Stimulated activated memory B cell treated with anti-CD40 and anti-IgM and Interleukin-4, amounts not matched to agents 10 μg/mL and 1 μg/mL and 100 μg/mL, for 72 hours (primary cell): ENCODE data around the gene BZW2.

Experiments used
- ATAC-seq: fragments of 150-1000 bp; cut with Tn5 transposase; 2 replicates; pipeline ENCODE4 v1.10.0; 2021
- H3K27ac Mint-ChIP-seq: one replicate; pipeline ENCODE4 v1.8.0; 2022; ENCODE audit warnings: mild to moderate bottlenecking, mixed read lengths
- H3K27me3 Mint-ChIP-seq: one replicate; pipeline ENCODE4 v1.8.0; 2022; ENCODE audit warnings: mixed read lengths
- H3K36me3 Mint-ChIP-seq: one replicate; pipeline ENCODE4 v1.8.0; 2022; ENCODE audit warnings: mixed read lengths
- H3K4me1 Mint-ChIP-seq: one replicate; pipeline ENCODE4 v1.8.0; 2022; ENCODE audit warnings: mixed read lengths
- H3K4me3 Mint-ChIP-seq: one replicate; pipeline ENCODE4 v1.8.0; 2022; ENCODE audit warnings: mild to moderate bottlenecking, moderate library complexity, mixed read lengths
- H3K9me3 Mint-ChIP-seq: one replicate; pipeline ENCODE4 v1.8.0; 2022; ENCODE audit warnings: mixed read lengths

BZW2 gene

DNA sequence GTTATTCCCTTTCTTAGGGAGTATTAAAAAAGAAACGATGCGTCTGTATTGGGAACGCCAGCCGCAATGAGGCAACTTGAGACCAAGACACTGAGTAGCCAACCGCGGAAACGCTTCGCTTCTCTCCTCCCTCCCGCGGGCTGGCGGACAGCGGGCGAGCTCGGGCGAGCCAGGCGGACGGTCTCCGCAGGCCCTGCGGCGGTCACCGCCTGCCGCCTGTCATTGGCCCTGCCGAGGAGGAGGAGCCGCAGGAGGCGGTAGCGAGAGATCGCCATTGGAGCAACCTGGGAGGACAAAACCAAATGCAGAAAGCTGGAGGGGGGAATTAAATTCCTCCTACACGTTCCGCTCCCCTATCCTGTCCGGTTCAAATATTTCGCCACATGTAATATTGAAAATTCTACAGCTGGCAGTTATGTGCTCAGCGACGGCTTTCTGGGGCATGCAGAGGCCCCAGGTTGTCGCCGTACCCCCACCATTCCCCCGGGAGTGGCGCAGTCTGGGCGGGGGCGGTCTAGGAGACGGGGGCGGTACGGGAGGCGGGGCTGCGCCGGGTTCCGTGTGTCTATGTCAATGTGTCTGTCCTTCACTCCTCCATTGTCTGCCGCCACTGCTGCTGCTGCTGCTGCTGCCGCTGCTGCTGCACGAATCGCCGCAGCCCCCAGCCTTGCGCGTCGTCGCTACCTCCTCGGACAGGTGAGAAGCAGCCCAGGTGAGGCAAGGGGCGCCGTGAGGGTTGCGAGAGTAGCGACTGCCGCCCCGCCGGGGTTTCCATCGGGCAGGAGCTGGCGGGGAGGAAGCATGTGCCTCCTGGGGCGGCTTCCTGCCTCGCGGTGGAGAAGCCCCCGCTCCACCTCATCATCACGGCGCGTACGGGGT is at the start of gene BZW2, which contains the start of gene ANKMY2:
Gene BZW2 (plus strand): TSS at position 589 of the 879 bp plus-strand sequence. CDS start 19,263 bp downstream, outside the sequence.
Gene ANKMY2 (minus strand): TSS at position 162 of the 879 bp plus-strand sequence. CDS start 181 bp downstream, outside the sequence.
- no peaks in the 10 kb centered on the region for H3K36me3 Mint-ChIP-seq

GRCh38 chr7:16598015-16598414 is 48.0 kb upstream of the BZW2 start:
- H3K9me3 Mint-ChIP-seq = no peaks in the 10 kb centered on the region
- no peaks in the 10 kb centered on the region for H3K4me1 Mint-ChIP-seq
- H3K27me3 Mint-ChIP-seq = no peaks in the 10 kb centered on the region
- no peak for ATAC-seq
- no peak overlapping the region for H3K4me3 Mint-ChIP-seq
- H3K27ac Mint-ChIP-seq = no peak overlapping the region
- H3K36me3 Mint-ChIP-seq = peaks cover 47% of the 10 kb centered on the region

More for the DNA sequence above, at the start of gene BZW2, which contains the start of gene ANKMY2:
- peak within 1 kb of the TSS; percentile 98 for H3K27ac Mint-ChIP-seq
- peak within 1 kb of the TSS; percentile 97 for H3K4me3 Mint-ChIP-seq
- peak; percentile 97 for ATAC-seq
- H3K27me3 Mint-ChIP-seq = no peaks in the 10 kb centered on the region
- no peaks in the 10 kb centered on the region for H3K9me3 Mint-ChIP-seq
- peaks cover 49% of the 10 kb centered on the region for H3K4me1 Mint-ChIP-seq

DNA sequence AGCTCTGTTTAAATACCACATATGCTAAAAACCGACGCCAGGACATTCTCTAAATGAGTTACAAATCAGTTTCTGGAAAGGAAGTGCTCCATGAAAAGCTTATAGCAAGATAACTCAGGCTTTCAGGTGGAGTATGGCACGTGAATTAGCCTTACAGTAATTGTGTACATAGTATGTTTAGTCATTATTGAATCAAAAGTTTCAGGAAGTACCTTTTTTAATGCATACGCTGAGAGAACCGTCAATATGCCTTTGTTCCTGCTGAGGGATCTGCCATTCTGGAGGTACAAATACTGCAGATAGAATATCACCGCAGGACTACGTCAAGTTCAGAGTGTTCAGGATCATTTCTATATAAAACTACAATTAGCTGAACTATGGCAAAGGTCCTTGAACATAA is 46.1 kb upstream of the BZW2 start:
- Mint-ChIP-seq H3K4me3 (no peak overlapping the region), H3K9me3 (no peaks in the 10 kb centered on the region), H3K27me3 (no peaks in the 10 kb centered on the region), H3K4me1 (no peaks in the 10 kb centered on the region), H3K36me3 (peaks cover 65% of the 10 kb centered on the region), H3K27ac (no peak overlapping the region)
- no peak for ATAC-seq

GRCh38 chr7:16603633-16604032 is 42.3 kb upstream of the BZW2 start:
- no peak for ATAC-seq
- Mint-ChIP-seq H3K27me3 (no peaks in the 10 kb centered on the region), H3K9me3 (no peaks in the 10 kb centered on the region)

GRCh38 chr7:16604054-16604453 is 41.9 kb upstream of the BZW2 start:
- H3K9me3 Mint-ChIP-seq = no peaks in the 10 kb centered on the region
- H3K4me1 Mint-ChIP-seq = no peaks in the 10 kb centered on the region
- H3K36me3 Mint-ChIP-seq = peaks cover 64% of the 10 kb centered on the region
- no peak overlapping the region for H3K27ac Mint-ChIP-seq
- no peak for ATAC-seq
- H3K27me3 Mint-ChIP-seq = no peaks in the 10 kb centered on the region
- H3K4me3 Mint-ChIP-seq = no peak overlapping the region

More at GRCh38 chr7:16603633-16604032, 42.3 kb upstream of the BZW2 start:
- Mint-ChIP-seq H3K4me3 (no peak overlapping the region), H3K4me1 (no peaks in the 10 kb centered on the region), H3K36me3 (peaks cover 67% of the 10 kb centered on the region), H3K27ac (no peak overlapping the region)

GRCh38 chr7:16606704-16607103 is 39.3 kb upstream of the BZW2 start:
- H3K27ac Mint-ChIP-seq = no peak overlapping the region
- ATAC-seq = no peak
- H3K4me3 Mint-ChIP-seq = no peak overlapping the region
- no peaks in the 10 kb centered on the region for H3K27me3 Mint-ChIP-seq
- no peaks in the 10 kb centered on the region for H3K9me3 Mint-ChIP-seq
- peaks cover 43% of the 10 kb centered on the region for H3K36me3 Mint-ChIP-seq
- H3K4me1 Mint-ChIP-seq = peaks cover 15% of the 10 kb centered on the region

DNA sequence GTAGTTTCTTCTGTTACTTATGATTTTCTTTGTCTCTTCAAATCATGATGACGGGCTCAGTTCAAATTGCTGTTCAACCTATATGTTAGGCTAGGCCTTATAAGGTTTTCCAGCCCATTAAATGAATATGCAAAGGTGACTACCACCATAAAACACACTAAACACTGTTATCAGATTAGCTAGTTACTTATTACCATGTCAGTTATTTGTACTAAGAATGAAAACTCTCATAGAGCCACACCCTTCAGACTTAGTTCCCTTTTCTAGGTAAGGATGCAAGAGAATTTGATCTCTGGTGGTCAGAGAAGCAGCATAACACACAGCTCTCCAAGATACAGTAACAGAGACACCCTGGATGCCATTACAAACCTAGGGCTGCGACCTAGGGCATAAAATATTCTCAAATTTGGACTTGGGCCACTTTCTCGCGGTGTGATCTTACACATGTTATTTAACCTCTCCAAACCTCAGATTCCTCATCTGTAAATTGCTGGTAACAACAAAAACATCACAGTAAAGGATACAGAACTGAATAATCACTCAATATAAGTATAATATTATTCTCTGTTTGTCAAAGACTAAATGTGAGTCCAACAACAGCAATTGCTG is 36.0 kb upstream of the BZW2 start:
- no peak overlapping the region for H3K27ac Mint-ChIP-seq
- no peaks in the 10 kb centered on the region for H3K9me3 Mint-ChIP-seq
- H3K27me3 Mint-ChIP-seq = no peaks in the 10 kb centered on the region
- no peak overlapping the region for H3K4me3 Mint-ChIP-seq
- ATAC-seq = peak; percentile 87
- peaks cover 20% of the 10 kb centered on the region for H3K4me1 Mint-ChIP-seq
- peaks cover 19% of the 10 kb centered on the region for H3K36me3 Mint-ChIP-seq

DNA sequence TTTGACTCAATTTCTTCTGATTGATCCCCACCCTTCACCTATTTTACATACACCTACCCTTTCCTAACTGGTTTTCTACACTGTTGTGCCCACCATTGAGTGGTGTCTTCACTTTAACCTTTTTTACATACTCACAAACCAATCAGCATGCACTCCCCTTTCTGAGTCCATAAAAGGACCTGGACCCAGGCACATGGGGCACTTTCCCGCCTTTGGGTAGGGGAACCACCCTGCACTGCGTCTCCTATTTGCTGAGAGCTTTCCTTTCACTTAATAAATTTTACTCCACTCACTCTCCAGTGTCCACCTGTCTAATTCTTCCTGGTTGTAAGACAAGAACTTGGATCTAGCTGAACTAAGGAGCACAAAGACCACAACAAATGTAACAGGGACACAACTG is 34.3 kb upstream of the BZW2 start:
- Mint-ChIP-seq H3K27me3 (no peaks in the 10 kb centered on the region), H3K4me3 (no peak overlapping the region), H3K9me3 (no peaks in the 10 kb centered on the region), H3K4me1 (peaks cover 20% of the 10 kb centered on the region), H3K27ac (no peak overlapping the region), H3K36me3 (peaks cover 27% of the 10 kb centered on the region)
- ATAC-seq = no peak

DNA sequence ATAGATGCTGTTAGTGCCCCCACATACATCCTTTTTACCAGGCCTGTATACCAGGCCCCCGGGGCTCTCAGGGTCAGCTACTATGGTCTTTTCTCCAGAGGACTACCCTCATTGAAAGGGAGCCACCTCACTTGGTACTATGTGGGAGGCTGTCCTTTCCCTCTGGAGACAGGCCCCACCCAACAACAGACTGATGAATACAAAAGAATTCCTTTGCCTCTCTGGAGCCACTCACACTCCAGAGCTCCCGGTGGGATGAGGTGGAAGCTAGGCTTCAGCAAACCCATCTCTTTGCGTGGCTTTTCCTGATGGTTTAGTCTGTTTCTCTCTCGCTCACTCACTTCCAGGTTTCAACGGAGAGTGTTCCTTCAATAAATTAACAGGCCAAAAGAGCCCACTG is 30.8 kb upstream of the BZW2 start:
- ATAC-seq = no peak
- Mint-ChIP-seq H3K9me3 (no peaks in the 10 kb centered on the region), H3K4me1 (peaks cover 19% of the 10 kb centered on the region), H3K36me3 (peaks cover 37% of the 10 kb centered on the region), H3K27ac (no peak overlapping the region), H3K4me3 (no peak overlapping the region), H3K27me3 (no peaks in the 10 kb centered on the region)

DNA sequence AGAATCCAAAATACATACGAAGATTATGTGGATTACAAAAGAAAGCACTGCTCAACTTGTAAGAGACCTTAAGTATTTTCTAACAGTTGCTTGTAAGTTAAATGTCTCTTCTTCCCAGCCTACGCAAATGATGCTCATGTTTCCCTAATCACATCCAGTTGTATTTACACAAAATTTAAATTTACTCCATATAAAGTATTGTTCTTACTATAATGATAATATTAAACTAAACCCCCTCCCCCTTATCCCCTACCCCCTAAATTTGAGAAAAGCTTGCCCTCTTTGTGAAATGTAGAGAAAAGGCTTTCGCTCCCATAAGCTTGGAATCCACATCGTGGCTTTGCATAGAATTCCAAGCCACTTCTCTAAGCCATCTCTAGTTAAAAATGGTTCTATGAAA is 29.9 kb upstream of the BZW2 start:
- Mint-ChIP-seq H3K4me1 (peaks cover 18% of the 10 kb centered on the region), H3K36me3 (peaks cover 42% of the 10 kb centered on the region)
- no peak for ATAC-seq

DNA sequence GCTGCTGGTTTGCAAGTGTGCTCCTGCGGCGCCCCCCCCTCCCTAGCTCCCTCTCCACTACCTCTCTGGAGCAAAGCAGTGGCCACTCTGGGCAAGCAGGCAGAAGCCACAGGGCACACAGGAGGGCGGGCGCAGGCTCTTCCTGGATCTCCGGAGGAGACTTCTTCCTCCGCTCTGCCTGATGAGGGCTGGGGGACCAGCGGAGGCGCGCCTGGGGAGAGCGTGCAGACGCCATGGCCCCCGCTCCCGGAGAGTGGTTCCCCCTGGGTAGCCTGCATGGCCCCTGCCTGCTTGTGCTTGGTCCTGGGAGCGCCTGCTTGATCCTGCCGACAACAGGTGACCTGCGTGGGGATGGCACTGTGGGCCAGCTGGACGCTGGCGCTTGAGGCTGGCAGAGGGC is 29.4 kb upstream of the BZW2 start:
- Mint-ChIP-seq H3K9me3 (no peaks in the 10 kb centered on the region), H3K4me3 (no peak overlapping the region), H3K4me1 (peaks cover 17% of the 10 kb centered on the region), H3K27me3 (no peaks in the 10 kb centered on the region), H3K27ac (no peak overlapping the region), H3K36me3 (peaks cover 43% of the 10 kb centered on the region)
- ATAC-seq = no peak

More for the DNA sequence above, 29.9 kb upstream of the BZW2 start:
- H3K27me3 Mint-ChIP-seq = no peaks in the 10 kb centered on the region
- H3K4me3 Mint-ChIP-seq = no peak overlapping the region
- no peak overlapping the region for H3K27ac Mint-ChIP-seq
- no peaks in the 10 kb centered on the region for H3K9me3 Mint-ChIP-seq

- peak overlapping the region; percentile 0 for H3K4me3 Mint-ChIP-seq
- peaks cover 50% of the 10 kb centered on the region for H3K36me3 Mint-ChIP-seq
- H3K27me3 Mint-ChIP-seq = no peaks in the 10 kb centered on the region
- peak overlapping the region; percentile 73 for H3K27ac Mint-ChIP-seq
- no peaks in the 10 kb centered on the region for H3K9me3 Mint-ChIP-seq
- peaks cover 11% of the 10 kb centered on the region for H3K4me1 Mint-ChIP-seq
- peak; percentile 94 for ATAC-seq
Observed at GRCh38 chr7:16619979-16620408, 26.0 kb upstream of the BZW2 start.

- no peak overlapping the region for H3K27ac Mint-ChIP-seq
- H3K9me3 Mint-ChIP-seq = no peaks in the 10 kb centered on the region
- H3K4me3 Mint-ChIP-seq = no peak overlapping the region
- no peaks in the 10 kb centered on the region for H3K4me1 Mint-ChIP-seq
- H3K36me3 Mint-ChIP-seq = peaks cover 21% of the 10 kb centered on the region
- no peak for ATAC-seq
- no peaks in the 10 kb centered on the region for H3K27me3 Mint-ChIP-seq
Observed at GRCh38 chr7:16626388-16626787, 19.6 kb upstream of the BZW2 start.

- Mint-ChIP-seq H3K4me1 (no peaks in the 10 kb centered on the region), H3K9me3 (no peaks in the 10 kb centered on the region), H3K4me3 (no peak overlapping the region), H3K27ac (no peak overlapping the region), H3K27me3 (no peaks in the 10 kb centered on the region), H3K36me3 (peaks cover 19% of the 10 kb centered on the region)
- ATAC-seq = no peak
Observed at GRCh38 chr7:16627236-16627635, 18.7 kb upstream of the BZW2 start.

DNA sequence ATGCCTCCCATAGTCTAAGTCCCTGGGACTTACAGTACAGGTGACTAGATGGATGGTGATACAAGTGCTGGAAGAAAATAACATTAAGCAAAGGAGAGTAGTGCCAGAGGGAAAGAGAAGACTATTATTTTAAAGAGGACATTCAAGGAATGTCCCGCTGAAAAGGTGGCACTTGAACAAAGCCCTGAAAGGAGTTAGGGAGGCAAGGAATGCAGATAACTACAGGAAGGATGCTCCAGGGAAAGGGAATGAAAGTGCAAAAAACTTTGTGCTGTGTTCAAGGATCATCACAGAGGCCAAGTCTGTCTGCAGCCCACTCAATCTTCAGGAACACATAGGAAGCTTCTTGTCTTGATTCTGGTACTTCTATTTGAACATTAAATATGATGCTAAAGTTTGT is 15.3 kb upstream of the BZW2 start:
- H3K9me3 Mint-ChIP-seq = no peaks in the 10 kb centered on the region
- ATAC-seq = no peak
- no peaks in the 10 kb centered on the region for H3K27me3 Mint-ChIP-seq
- no peaks in the 10 kb centered on the region for H3K4me1 Mint-ChIP-seq
- no peak overlapping the region for H3K27ac Mint-ChIP-seq
- H3K4me3 Mint-ChIP-seq = no peak overlapping the region
- H3K36me3 Mint-ChIP-seq = peaks cover 28% of the 10 kb centered on the region
